IMR-90 (cell line): Measurements from ENCODE around the gene OGFR. TPM values are rescaled to one million over a fixed set of nuclear protein-coding genes. Genes with fewer than 3 reads are reported as not detected.

Source experiments
- ATAC-seq: fragments of 200-7000 bp; cut with Tn5 transposase; 2 replicates; pipeline ENCODE4 v1.9.1; 2020; ENCODE audit warnings: low read depth, mild to moderate bottlenecking, moderate library complexity
- BruUV-seq: library from RNA; stranded (reverse); fragments of 400-500 nt; replicated peaks from 2 replicates; lab custom pipeline; 2021; lab: Mats Ljungman, UMichigan
- CTCF ChIA-PET: fragments of 300-600 bp; formaldehyde crosslinking; extraction: SDS; loops from one replicate; lab custom pipeline; 2021; ENCODE audit warnings: antibody characterized with exemption; lab: Yijun Ruan, JAX
- POLR2A ChIA-PET: fragments of 300-600 bp; sonication (Branson Sonifier 250); formaldehyde crosslinking; loops from one replicate; lab custom pipeline; 2022; ENCODE audit warnings: antibody characterized with exemption; ENCODE audit not compliant: unreplicated experiment; lab: Charles Lee
- DNase-seq: peaks from one replicate; pipeline ENCODE4 v3.0.0; 2013
- H2AFZ ChIP-seq: replicated peaks from 2 replicates; pipeline ENCODE3; 2013; ENCODE audit warnings: low read length, mild to moderate bottlenecking; ENCODE audit not compliant: poor library complexity
- H2AK5ac ChIP-seq: 2 replicates; pipeline ENCODE4 v1.6.1; 2013; ENCODE audit warnings: low read depth, low read length, inconsistent platforms
- H2AK9ac ChIP-seq: replicated peaks from 2 replicates; pipeline ENCODE3; 2013; ENCODE audit warnings: mild to moderate bottlenecking, low read depth, low read length, moderate library complexity; ENCODE audit not compliant: poor library complexity
- H2BK120ac ChIP-seq: 2 replicates; pipeline ENCODE4 v1.6.1; 2013; ENCODE audit warnings: low read depth, low read length, inconsistent platforms
- H2BK15ac ChIP-seq: 3 replicates; pipeline ENCODE4 v1.6.1; 2013; ENCODE audit warnings: low read depth, low read length, inconsistent platforms
- H2BK20ac ChIP-seq: 2 replicates; pipeline ENCODE4 v1.6.1; 2013; ENCODE audit warnings: low read depth, mild to moderate bottlenecking, inconsistent platforms, low read length, moderate library complexity
- H2BK5ac ChIP-seq: 2 replicates; pipeline ENCODE4 v1.6.1; 2013; ENCODE audit warnings: mild to moderate bottlenecking, low read depth, low read length, inconsistent platforms; ENCODE audit not compliant: poor library complexity, severe bottlenecking
- H3K14ac ChIP-seq: replicated peaks from 2 replicates; pipeline ENCODE4 v1.6.1; 2013; ENCODE audit warnings: low read depth, low read length, inconsistent platforms
- H3K18ac ChIP-seq: 2 replicates; pipeline ENCODE4 v1.6.1; 2013; ENCODE audit warnings: low read depth, low read length, control low read depth
- H3K23ac ChIP-seq: 2 replicates; pipeline ENCODE4 v1.6.1; 2013; ENCODE audit warnings: low read depth, low read length, inconsistent platforms
- H3K27ac ChIP-seq: 2 replicates; pipeline ENCODE4 v1.5.1; 2013; ENCODE audit warnings: mild to moderate bottlenecking, control low read depth, low read length; ENCODE audit not compliant: insufficient read depth
- H3K27me3 ChIP-seq: 2 replicates; pipeline ENCODE4 v1.6.1; 2013; ENCODE audit warnings: low read length; ENCODE audit not compliant: control insufficient read depth, insufficient read depth
- H3K36me3 ChIP-seq: 2 replicates; pipeline ENCODE4 v1.6.1; 2013; ENCODE audit warnings: low read length, mixed read lengths; ENCODE audit not compliant: control insufficient read depth, insufficient read depth
- H3K4ac ChIP-seq: 2 replicates; pipeline ENCODE4 v1.6.1; 2013; ENCODE audit warnings: low read depth, low read length, inconsistent platforms
- H3K4me1 ChIP-seq: 2 replicates; pipeline ENCODE4 v1.6.1; 2013; ENCODE audit warnings: low read length, mixed read lengths; ENCODE audit not compliant: control insufficient read depth, insufficient read depth
- H3K4me2 ChIP-seq: 2 replicates; pipeline ENCODE4 v1.6.1; 2013; ENCODE audit warnings: low read depth, mild to moderate bottlenecking, control low read depth, low read length, moderate library complexity
- H3K4me3 ChIP-seq: 2 replicates; pipeline ENCODE4 v1.5.1; 2013; ENCODE audit warnings: low read depth, mild to moderate bottlenecking, control low read depth, low read length, moderate library complexity; ENCODE audit not compliant: insufficient read depth
- H3K56ac ChIP-seq: 2 replicates; pipeline ENCODE4 v1.6.1; 2013; ENCODE audit warnings: low read length, inconsistent platforms; ENCODE audit not compliant: insufficient read depth; ENCODE audit errors: extremely low read depth
- H3K79me1 ChIP-seq, 2 experiments: 2 replicates each; pipeline ENCODE4 v1.6.1; 2013; ENCODE audit warnings: low read length in 2 of 2, inconsistent platforms in 1 of 2, low read depth in 1 of 2
- H3K9ac ChIP-seq: 2 replicates; pipeline ENCODE4 v1.6.1; 2013; ENCODE audit warnings: low read depth, low read length, control low read depth
- H3K9me1 ChIP-seq: 2 replicates; pipeline ENCODE4 v1.6.1; 2013; ENCODE audit warnings: low read length, inconsistent platforms; ENCODE audit not compliant: insufficient read depth
- H3K9me3 ChIP-seq: 2 replicates; pipeline ENCODE4 v1.6.1; 2013; ENCODE audit warnings: low read length; ENCODE audit not compliant: control insufficient read depth, insufficient read depth
- H4K20me1 ChIP-seq: 2 replicates; pipeline ENCODE4 v1.6.1; 2013; ENCODE audit warnings: low read length, inconsistent platforms; ENCODE audit not compliant: insufficient read depth
- H4K5ac ChIP-seq: 2 replicates; pipeline ENCODE4 v1.6.1; 2013; ENCODE audit warnings: mild to moderate bottlenecking, low read depth, low read length, control low read depth
- H4K8ac ChIP-seq, 2 experiments: 2 replicates each; pipeline ENCODE4 v1.6.1; 2013; ENCODE audit warnings: low read depth in 2 of 2, low read length in 2 of 2, control low read depth in 1 of 2, inconsistent platforms in 1 of 2
- H4K91ac ChIP-seq: 2 replicates; pipeline ENCODE4 v1.6.1; 2013; ENCODE audit warnings: low read depth, low read length, inconsistent platforms; ENCODE audit not compliant: insufficient read depth
- ELK1 ChIP-seq: fragments of 150-350 bp; IDR thresholded peaks from 2 replicates; pipeline ENCODE4 v1.6.1; 2016; ENCODE audit warnings: low read depth, mild to moderate bottlenecking, low read length, moderate library complexity, borderline replicate concordance
- FOS ChIP-seq: fragments of 150-350 bp; IDR thresholded peaks from 2 replicates; pipeline ENCODE4 v1.6.1; 2016; ENCODE audit warnings: low read depth, low read length
- NFE2L2 ChIP-seq: fragments of 150-350 bp; IDR thresholded peaks from 2 replicates; pipeline ENCODE4 v1.6.1; 2016; ENCODE audit warnings: low read depth, mild to moderate bottlenecking, low read length
- WGBS, 2 experiments: methylation state at CpG; one replicate each; pipeline versions ENCODE4 v1.1.5 to v1.1.7; 2013; ENCODE audit warnings: missing lambda C conversion rate in 2 of 2; ENCODE audit not compliant: insufficient read length in 1 of 2; ENCODE audit errors: extremely low coverage in 2 of 2; 5-methylcytosine and 5-hydroxymethylcytosine counted together
- dilution Hi-C: fragments of 300-500 bp; cut with HindIII; formaldehyde crosslinking; loops from one replicate; pipeline ENCODE4 v1.14.3; 2018; ENCODE audit warnings: low sequenced_read_pairs; ENCODE audit not compliant: unreplicated experiment
- in situ Hi-C: fragments of 300-500 bp; cut with MboI; formaldehyde crosslinking; loops from 3 replicates; pipeline ENCODE4 v1.14.3; 2019; ENCODE audit warnings: low sequenced_read_pairs, inconsistent platforms, mixed read lengths
- intact Hi-C: fragments of 100-400 bp; cut with micrococcal nuclease; formaldehyde crosslinking; loops from 2 replicates; pipeline ENCODE4 v1.10.0; 2022
- polyA plus RNA-seq, 3 experiments: library from polyadenylated mRNA; depleted of rRNA; stranded (reverse); fragments of >200 nt; gene quantifications; 2 replicates each; pipeline ENCODE4 v1.2.3, GENCODE V29; 2012; ENCODE audit warnings: low replicate concordance in 1 of 3
- total RNA-seq: library from RNA; depleted of rRNA; stranded (reverse); fragments of >200 nt; gene quantifications from 2 replicates; pipeline ENCODE4 v1.2.3, GENCODE V29; 2012

OGFR gene
- total and polyA plus RNA-seq, 2 of the 4 experiments (the other 2 are of a cell fraction): 22.4 to 30.1 TPM

- intact Hi-C loops: loop anchor here (5.0 kb wide), 1 partner anchor 201 kb away; the partner anchor contains the start of gene BHLHE23
- ChIA-PET POLR2A (no interaction called here), CTCF (no interaction called here)
- peak overlapping the region; percentile 3 to 35; a peak in 1 of 4 replicates for H4K8ac ChIP-seq
- H2BK5ac ChIP-seq: no peak overlapping the region
- no peak overlapping the region for H3K56ac ChIP-seq
- no peak for TF ChIP-seq NFE2L2
- no peak for TF ChIP-seq FOS
- TF ChIP-seq ELK1: no peak
- H3K4me3 ChIP-seq: peak overlapping the region; percentile 100; the same call in 1 of the 2 replicates
- no peaks in the 10 kb centered on the region for H3K9me1 ChIP-seq
- H2BK120ac ChIP-seq: no peak overlapping the region
- no peak overlapping the region for H3K14ac ChIP-seq
- H3K4me2 ChIP-seq: peak overlapping the region; percentile 94
- no peaks in the 10 kb centered on the region for H3K9me3 ChIP-seq
- peaks cover 36% of the 10 kb centered on the region for H3K36me3 ChIP-seq
- no peak overlapping the region for H4K5ac ChIP-seq
- ATAC-seq (no peak), DNase-seq (no peak)
- peak overlapping the region; percentile 68; the same call in 1 of the 2 replicates for H3K23ac ChIP-seq
- peaks cover 46% of the 10 kb centered on the region for H4K20me1 ChIP-seq
- no peak overlapping the region for H2BK15ac ChIP-seq
- H3K4ac ChIP-seq: no peak overlapping the region
- peak overlapping the region; percentile 69; the same call in 1 of the 2 replicates for H3K27ac ChIP-seq
- dilution Hi-C loops: no loop called here
- H3K9ac ChIP-seq: peak overlapping the region; percentile 77
- H2AK5ac ChIP-seq: peak overlapping the region; percentile 60; the same call in 1 of the 2 replicates
- peak overlapping the region; percentile 33 for H2AFZ ChIP-seq
- in situ Hi-C loops: no loop called here
- H2AK9ac ChIP-seq: peak overlapping the region; percentile 9
- peaks cover 19 to 45% of the 10 kb centered on the region in 2 experiments for H3K79me1 ChIP-seq
- whole genome bisulfite sequencing, 2 experiments: no CpG with 5 or more reads among the region's 11 CpGs
- BruUV-seq: no TSS peak
- H2BK20ac ChIP-seq: no peak overlapping the region
- no peak overlapping the region for H4K91ac ChIP-seq
- H3K27me3 ChIP-seq: no peaks in the 10 kb centered on the region
- H3K4me1 ChIP-seq: peaks cover 10% of the 10 kb centered on the region
- H3K18ac ChIP-seq: no peak overlapping the region
Measured at GRCh38 chr20:62806383-62807050, 1.9 kb downstream of the OGFR start.
